CD4-positive, alpha-beta T cell (primary cell): ENCODE results near the gene HSD17B11. TPM values are rescaled to one million over a fixed set of nuclear protein-coding genes. Genes with fewer than 3 reads are reported as not detected.

Source experiments
- ATAC-seq: fragments of 200-7000 bp; cut with Tn5 transposase; one replicate; pipeline ENCODE4 v1.10.0; 2022; ENCODE audit warnings: mild to moderate bottlenecking; ENCODE audit not compliant: poor library complexity
- CTCF ChIA-PET: fragments of 350-600 bp; sonication (Branson Sonifier 250); formaldehyde crosslinking; loops from one replicate; lab custom pipeline; 2021; ENCODE audit warnings: antibody characterized with exemption, inconsistent platforms; lab: Charles Lee
- POLR2A ChIA-PET: fragments of 350-600 bp; sonication (Branson Sonifier 250); formaldehyde crosslinking; loops from one replicate; lab custom pipeline; 2021; ENCODE audit warnings: antibody characterized with exemption, inconsistent platforms; lab: Charles Lee
- DNase-seq, 14 experiments: peaks; one replicate each; pipeline ENCODE4 v3.0.0-alpha.2; 2013 to 2020; ENCODE audit warnings: mixed read lengths in 2 of 14
- H3K27ac ChIP-seq, 2 donors: one replicate each; pipeline versions ENCODE4 v1.5.1 to v1.7.0; 2013; ENCODE audit warnings: low read length in 2 of 2, low read depth in 1 of 2, mild to moderate bottlenecking in 1 of 2
- H3K27me3 ChIP-seq, 2 experiments: 1 replicate in 1 of 2; 2 replicates in 1 of 2; pipeline versions ENCODE4 v1.6.1 to v1.7.0; 2013; ENCODE audit warnings: low read length in 2 of 2, control low read depth in 1 of 2, mild to moderate bottlenecking in 1 of 2, moderate library complexity in 1 of 2; ENCODE audit not compliant: insufficient read depth in 2 of 2, control insufficient read depth in 1 of 2
- H3K36me3 ChIP-seq: one replicate; pipeline ENCODE4 v1.6.1; 2013; ENCODE audit warnings: low read length, control low read depth; ENCODE audit not compliant: insufficient read depth
- H3K4me1 ChIP-seq: one replicate; pipeline ENCODE4 v1.6.1; 2013; ENCODE audit warnings: low read length, control low read depth; ENCODE audit not compliant: insufficient read depth
- H3K4me3 ChIP-seq: one replicate; pipeline ENCODE4 v1.5.1; 2013; ENCODE audit warnings: mild to moderate bottlenecking, low read length, moderate library complexity
- H3K9me3 ChIP-seq, 2 experiments: 1 replicate in 1 of 2; 2 replicates in 1 of 2; pipeline versions ENCODE4 v1.6.1 to v1.7.0; 2013; ENCODE audit warnings: low read length in 2 of 2, mild to moderate bottlenecking in 2 of 2, control low read depth in 1 of 2, moderate library complexity in 1 of 2; ENCODE audit not compliant: control insufficient read depth in 1 of 2, insufficient read depth in 1 of 2
- H3K27ac Mint-ChIP-seq: one replicate; pipeline ENCODE4 v1.8.0; 2020; ENCODE audit warnings: mixed read lengths
- H3K27me3 Mint-ChIP-seq: one replicate; pipeline ENCODE4 v1.8.0; 2021; ENCODE audit warnings: mixed read lengths
- H3K36me3 Mint-ChIP-seq: one replicate; pipeline ENCODE4 v1.8.0; 2021; ENCODE audit warnings: low read depth, mixed read lengths
- H3K4me1 Mint-ChIP-seq: one replicate; pipeline ENCODE4 v1.8.0; 2021; ENCODE audit warnings: low read depth, mixed read lengths
- H3K4me3 Mint-ChIP-seq: one replicate; pipeline ENCODE4 v1.8.0; 2020; ENCODE audit warnings: mild to moderate bottlenecking, mixed read lengths
- H3K9me3 Mint-ChIP-seq: one replicate; pipeline ENCODE4 v1.8.0; 2020; ENCODE audit warnings: mixed read lengths
- intact Hi-C, 2 experiments: fragments of 100-400 bp; cut with DNase I in 1 of 2; cut with micrococcal nuclease in 1 of 2; formaldehyde crosslinking; loops; one replicate each; pipeline versions ENCODE4 v1.15.1 to v1.9.0; 2023 to 2025; cut with DNase I, micrococcal nuclease
- microRNA-seq: library from miRNA; unstranded; fragments of <30 nt; microRNA quantifications from one replicate; pipeline ENCODE4 v1.2.0, GENCODE V29; 2021; ENCODE audit warnings: borderline microRNAs expressed, borderline replicate concordance
- total RNA-seq, 174 experiments: library from RNA in 2 of 174; stranded (reverse) in 2 of 174; gene quantifications; one replicate each; pipeline ENCODE4 v1.2.3 and lab custom pipeline; 2021 to 2026
- TF ChIP-seq, protein P1 (sequence below): fragments of 200-600 bp; IDR thresholded peaks from one replicate; pipeline ENCODE4 v1.8.0; 2022; ENCODE audit warnings: antibody characterized with exemption, mild to moderate bottlenecking

The HSD17B11 gene
- total RNA-seq, 2 experiments from 2014 or later: 34.9 to 36.5 TPM

DNA sequence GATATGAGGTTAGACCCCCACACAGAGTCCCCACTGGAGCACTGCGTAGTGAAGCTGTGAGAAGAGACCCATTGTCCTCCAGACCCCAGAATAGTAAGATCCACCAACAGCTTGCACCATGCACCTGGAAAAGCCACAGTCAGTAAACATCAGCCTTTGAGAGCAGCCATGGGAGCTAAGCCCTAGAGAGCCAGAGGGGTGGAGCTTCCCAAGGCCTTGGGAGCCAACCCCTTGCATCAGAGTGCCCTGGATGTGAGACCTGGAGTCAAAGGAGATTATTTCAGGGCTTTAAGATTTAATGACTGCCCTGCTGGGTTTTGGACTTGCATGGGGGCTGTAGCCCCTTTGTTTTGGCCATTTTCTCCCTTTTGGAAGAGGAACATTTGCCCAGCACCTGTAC is 104.0 kb downstream of the HSD17B11 start:
- Mint-ChIP-seq H3K27me3 (no peaks in the 10 kb centered on the region), H3K4me3 (no peak overlapping the region), H3K27ac (no peak overlapping the region), H3K36me3 (peaks cover 4% of the 10 kb centered on the region), H3K4me1 (no peaks in the 10 kb centered on the region), H3K9me3 (peaks cover 10% of the 10 kb centered on the region)
- H3K4me3 ChIP-seq: no peak overlapping the region
- peaks cover 0 to 2% of the 10 kb centered on the region in 2 experiments for H3K27me3 ChIP-seq
- no peak overlapping the region for H3K27ac ChIP-seq
- POLR2A ChIA-PET: no interaction called here
- H3K9me3 ChIP-seq: peaks cover 11 to 16% of the 10 kb centered on the region in 2 experiments
- intact Hi-C loops: no loop called here
- CTCF ChIA-PET: no interaction called here
- DNase-seq (no peak), ATAC-seq (no peak)
- TF ChIP-seq, protein P1, sequence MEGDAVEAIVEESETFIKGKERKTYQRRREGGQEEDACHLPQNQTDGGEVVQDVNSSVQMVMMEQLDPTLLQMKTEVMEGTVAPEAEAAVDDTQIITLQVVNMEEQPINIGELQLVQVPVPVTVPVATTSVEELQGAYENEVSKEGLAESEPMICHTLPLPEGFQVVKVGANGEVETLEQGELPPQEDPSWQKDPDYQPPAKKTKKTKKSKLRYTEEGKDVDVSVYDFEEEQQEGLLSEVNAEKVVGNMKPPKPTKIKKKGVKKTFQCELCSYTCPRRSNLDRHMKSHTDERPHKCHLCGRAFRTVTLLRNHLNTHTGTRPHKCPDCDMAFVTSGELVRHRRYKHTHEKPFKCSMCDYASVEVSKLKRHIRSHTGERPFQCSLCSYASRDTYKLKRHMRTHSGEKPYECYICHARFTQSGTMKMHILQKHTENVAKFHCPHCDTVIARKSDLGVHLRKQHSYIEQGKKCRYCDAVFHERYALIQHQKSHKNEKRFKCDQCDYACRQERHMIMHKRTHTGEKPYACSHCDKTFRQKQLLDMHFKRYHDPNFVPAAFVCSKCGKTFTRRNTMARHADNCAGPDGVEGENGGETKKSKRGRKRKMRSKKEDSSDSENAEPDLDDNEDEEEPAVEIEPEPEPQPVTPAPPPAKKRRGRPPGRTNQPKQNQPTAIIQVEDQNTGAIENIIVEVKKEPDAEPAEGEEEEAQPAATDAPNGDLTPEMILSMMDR: no peak
- no peaks in the 10 kb centered on the region for H3K4me1 ChIP-seq
- H3K36me3 ChIP-seq: no peaks in the 10 kb centered on the region

Small RNA genes lying within 50 kb of the gene (microRNA-seq; reads per million reads assigned to microRNA genes)
- not detected for gene MIR5705

Other genes starting within 250 kb of the HSD17B11 start
- gene KLHL8, start 170.6 kb downstream of the HSD17B11 start, total RNA-seq: 1 to 10 TPM; 6.3 to 7.0 TPM
- gene HSD17B13, start 68.3 kb downstream of the HSD17B11 start, total RNA-seq: under 1 TPM; 0.17 to 0.27 TPM
- gene NUDT9, start 31.4 kb upstream of the HSD17B11 start, total RNA-seq: 1 to 10 TPM; 4.4 to 4.8 TPM
- gene SPARCL1, start 138.2 kb upstream of the HSD17B11 start, total RNA-seq: not detected
- not detected for gene DSPP, start 217.3 kb upstream of the HSD17B11 start, total RNA-seq